ENCODE measurements around the gene DOCK7.
"Not testable (repeated sequence)": the region's sequence is repeated elsewhere in the genome, so short reads cannot be mapped to it uniquely, and the experiment has no call there.

DOCK7 gene

GRCh38 chr1:62610588-62610987 lies 77.6 kb downstream of the DOCK7 start:
- not testable (repeated sequence) for DNase-seq

DNA sequence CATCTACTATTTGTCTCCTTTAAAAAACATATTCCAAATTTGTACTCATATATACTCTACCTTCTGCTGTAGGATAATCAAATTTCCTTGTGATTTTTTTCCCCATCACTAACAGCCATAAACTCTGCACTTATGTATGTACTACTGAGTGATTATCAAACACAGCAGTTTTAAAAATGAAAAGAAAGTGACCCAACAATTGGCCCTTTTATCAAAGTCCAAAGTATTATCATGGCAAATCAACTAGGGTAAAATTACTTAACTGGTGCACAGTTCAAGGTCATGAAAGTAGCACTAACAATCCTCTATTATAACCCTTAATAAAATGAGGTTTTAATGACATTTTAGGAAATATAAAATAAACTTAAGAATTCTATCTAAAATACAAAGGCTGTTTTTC lies 79.3 kb downstream of the DOCK7 start:
- DNase-seq = no peak

- no peak for DNase-seq
Measured at GRCh38 chr1:62601457-62601856, 86.7 kb downstream of the DOCK7 start.

- DNase-seq = no peak
Measured at GRCh38 chr1:62599044-62599443, 89.1 kb downstream of the DOCK7 start.

- no peak for DNase-seq
Measured at GRCh38 chr1:62597281-62597680, 90.9 kb downstream of the DOCK7 start, which contains the start of gene ANGPTL3. TSS of gene ANGPTL3 (plus strand) at chr1:62597520. CDS start at chr1:62597567, 47 bp downstream.

GRCh38 chr1:62595647-62596046 lies 92.5 kb downstream of the DOCK7 start:
- DNase-seq = no peak

GRCh38 chr1:62593825-62594394 lies 94.3 kb downstream of the DOCK7 start:
- DNase-seq = no peak

DNA sequence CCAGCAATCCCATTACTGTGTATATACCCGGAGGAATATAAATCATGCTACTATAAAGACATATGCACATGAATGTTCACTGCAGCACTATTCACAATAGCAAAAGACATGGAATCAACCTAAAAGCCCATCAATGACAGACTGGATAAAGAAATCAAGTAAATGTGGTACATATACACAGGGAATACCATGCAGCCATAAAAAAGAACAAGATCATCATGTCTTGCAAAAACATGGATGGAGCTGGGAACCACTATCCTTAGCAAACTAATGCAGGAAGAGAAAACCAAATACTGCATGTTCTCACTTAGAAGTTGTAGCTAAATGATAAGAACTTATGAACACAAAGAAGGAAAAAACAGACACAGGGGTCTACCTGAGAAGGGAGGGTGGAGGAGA lies 97.2 kb downstream of the DOCK7 start:
- DNase-seq = no peak

- DNase-seq = no peak
Measured at GRCh38 chr1:62590255-62590969, 97.8 kb downstream of the DOCK7 start.

DNA sequence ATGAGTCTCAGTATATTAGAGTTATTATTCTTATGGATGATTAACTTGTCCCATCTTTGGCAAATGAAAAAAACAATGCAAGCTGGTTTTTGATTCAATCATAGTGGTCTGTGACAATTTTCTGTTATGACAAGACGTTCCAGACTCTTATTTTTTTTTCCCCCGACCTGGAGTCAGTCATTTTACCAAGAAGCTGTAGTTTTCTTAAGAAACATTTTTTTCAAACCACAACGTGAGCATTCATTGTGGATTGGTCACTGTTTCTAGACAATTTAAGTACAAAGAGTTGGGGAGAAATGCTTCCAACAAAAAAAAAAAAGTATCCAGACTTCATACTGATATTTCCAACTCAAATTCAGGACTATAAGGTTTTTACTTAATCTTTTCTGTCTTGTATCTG lies 98.9 kb downstream of the DOCK7 start:
- no peak for DNase-seq

DNA sequence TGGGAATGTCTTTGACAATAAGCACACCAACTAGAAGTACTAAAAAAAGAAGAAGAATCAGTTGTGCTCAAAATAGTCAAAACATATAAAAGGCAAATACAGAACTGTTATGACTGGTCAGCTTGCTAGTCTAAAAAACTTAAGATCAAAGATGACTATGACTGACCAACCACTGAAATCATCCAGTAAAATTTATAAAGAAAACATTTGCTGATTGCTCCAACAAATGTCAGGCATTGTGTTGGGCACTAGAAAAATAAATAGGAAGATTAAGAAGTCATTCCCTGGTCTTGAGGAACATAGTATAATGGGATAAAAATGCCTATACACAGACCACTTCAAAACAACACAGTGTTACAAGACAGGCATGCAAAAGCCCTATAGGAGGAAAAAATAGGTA lies 100.2 kb downstream of the DOCK7 start:
- DNase-seq = no peak

- no peak for DNase-seq
Measured at GRCh38 chr1:62585469-62586155, 102.6 kb downstream of the DOCK7 start.

GRCh38 chr1:62573675-62574074 lies 114.5 kb downstream of the DOCK7 start:
- DNase-seq = no peak

GRCh38 chr1:62572476-62572875 lies 115.7 kb downstream of the DOCK7 start:
- no peak for DNase-seq

DNA sequence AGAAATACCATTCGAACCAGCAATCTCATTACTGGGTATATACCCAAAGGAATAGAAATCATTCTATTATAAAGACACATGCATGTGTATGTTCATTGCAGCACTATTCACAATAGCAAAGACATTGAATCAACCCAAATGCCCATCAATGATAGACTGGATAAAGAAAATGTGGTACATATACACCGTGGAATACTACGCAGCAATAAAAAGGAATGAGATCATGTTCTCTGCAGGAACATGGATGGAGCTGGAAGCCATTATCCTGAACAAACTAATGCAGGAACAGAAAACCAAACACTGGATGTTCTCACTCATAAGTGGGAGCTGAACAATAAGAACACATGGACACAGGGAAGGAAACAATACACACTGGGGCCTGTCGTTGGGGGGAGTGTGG lies 116.7 kb downstream of the DOCK7 start:
- DNase-seq = not testable (repeated sequence)

DNA sequence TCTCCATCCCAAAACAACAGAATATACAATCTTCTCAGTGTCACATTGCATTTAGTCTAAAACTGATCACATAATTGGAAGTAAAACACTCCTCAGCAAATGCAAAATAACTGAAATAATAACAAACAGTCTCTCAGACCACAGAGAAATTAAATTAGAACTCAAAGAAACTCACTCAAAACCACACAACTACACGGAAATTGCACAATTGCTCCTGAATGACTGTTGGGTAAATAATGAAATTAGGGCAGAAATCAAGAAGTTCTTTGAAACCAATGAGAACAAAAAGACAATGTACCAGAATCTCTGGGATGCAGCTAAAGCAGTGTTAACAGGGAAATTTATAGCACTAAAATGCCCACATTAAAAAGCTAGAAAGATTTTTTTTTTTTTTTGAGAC lies 120.3 kb downstream of the DOCK7 start:
- DNase-seq = not testable (repeated sequence)

DNA sequence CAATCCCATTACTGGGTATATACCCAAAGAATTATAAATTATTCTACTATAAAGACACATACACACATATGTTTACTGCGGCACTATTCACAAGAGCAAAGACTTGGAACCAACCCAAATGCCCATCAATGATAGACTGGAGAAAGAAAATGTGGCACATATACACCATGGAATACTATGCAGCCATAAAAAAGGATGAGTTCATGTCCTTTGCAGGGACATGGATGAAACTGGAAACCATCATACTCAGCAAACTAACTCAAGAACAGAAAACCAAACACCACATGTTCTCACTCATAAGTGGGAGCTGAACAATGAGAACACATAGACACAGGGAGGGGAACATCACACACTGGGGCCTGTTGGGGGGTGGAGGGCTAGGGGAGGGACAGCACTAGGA lies 121.0 kb downstream of the DOCK7 start:
- not testable (repeated sequence) for DNase-seq

DNA sequence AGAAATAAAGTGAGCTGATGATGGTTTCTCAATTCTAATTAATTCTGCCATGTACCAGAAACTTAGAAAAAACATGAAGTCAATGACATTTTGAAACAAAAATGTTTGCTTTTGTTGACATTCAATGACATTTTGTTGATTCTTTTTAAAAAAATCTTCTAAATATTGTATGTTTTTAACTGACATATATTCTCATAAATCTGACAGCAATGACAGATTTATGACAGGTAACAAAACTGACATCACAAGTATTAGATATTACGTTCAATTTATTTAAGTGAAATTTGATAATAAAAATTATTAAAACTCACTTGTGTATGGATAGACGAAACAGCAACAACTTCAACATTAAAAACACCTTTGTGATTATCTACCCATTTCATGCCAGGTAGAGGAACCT lies 126.9 kb downstream of the DOCK7 start:
- DNase-seq = no peak

GRCh38 chr1:62544570-62544969 lies 143.6 kb downstream of the DOCK7 start:
- no peak for DNase-seq

GRCh38 chr1:62541048-62541447 lies 147.1 kb downstream of the DOCK7 start:
- DNase-seq = no peak

GRCh38 chr1:62539028-62539447 lies 149.1 kb downstream of the DOCK7 start:
- DNase-seq = no peak

DNA sequence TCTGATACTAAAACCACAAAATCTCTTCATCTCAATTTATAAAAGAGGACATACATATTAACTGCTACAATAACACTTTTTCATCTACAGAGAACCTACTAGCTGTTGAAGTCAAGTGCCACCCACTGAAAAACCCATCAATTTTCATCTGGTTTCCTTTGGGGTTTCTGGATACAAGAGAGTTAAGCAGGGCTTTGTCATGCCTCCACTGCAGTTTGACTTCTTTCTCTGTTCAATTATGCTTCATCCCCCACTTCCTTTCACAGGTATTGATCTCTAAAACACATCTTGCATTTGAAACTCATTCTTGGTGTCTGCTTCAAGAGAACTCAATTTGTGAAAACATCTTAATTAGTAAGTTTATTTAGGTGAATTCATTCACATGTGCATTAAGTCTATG lies 151.3 kb downstream of the DOCK7 start:
- no peak for DNase-seq

- no peak for DNase-seq
Measured at GRCh38 chr1:62530516-62531154, 157.6 kb downstream of the DOCK7 start.

DNA sequence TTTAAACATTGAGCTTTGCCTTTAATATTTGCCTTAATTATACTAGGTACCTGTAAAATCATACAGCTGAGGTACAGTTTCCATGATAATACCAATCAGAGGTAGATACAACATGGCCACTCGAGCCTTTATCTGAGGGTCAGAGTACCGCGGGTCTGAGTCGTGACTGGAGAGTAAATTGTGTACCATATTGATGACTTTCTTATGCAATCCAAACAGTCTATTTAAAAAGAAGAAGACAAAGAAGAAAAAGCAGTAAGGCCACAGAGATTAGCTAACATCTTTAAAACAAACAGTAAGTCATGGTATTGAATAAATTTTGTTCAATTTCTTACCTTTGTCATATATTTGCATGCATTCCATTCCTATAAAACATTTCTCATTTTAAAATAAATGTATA lies 159.0 kb downstream of the DOCK7 start:
- DNase-seq = no peak

Measured in central memory CD4-positive, alpha-beta T cell (primary cell).